HG02970 (cell line): ENCODE data around the gene IFI6.
A peak's percentile ranks its signal among the peaks of the same experiment; 100 is the strongest.
"Not testable (repeated sequence)": the region's sequence is repeated elsewhere in the genome, so short reads cannot be mapped to it uniquely, and the experiment has no call there.

Experiments used
- ATAC-seq: cut with Tn5 transposase; IDR thresholded peaks from one replicate; pipeline ENCODE4 v1.9.1; 2021; ENCODE audit warnings: mild to moderate bottlenecking, moderate library complexity, moderate number of reproducible peaks; ENCODE audit not compliant: unreplicated experiment, low FRiP score

Gene IFI6

GRCh38 chr1:27632387-27633297 lies 39.4 kb downstream of the IFI6 start:
- peak; percentile 30 for ATAC-seq

- ATAC-seq, result no peak
These were observed 41.0 kb downstream of the IFI6 start for GRCh38 chr1:27630859-27631491.

- ATAC-seq, result no peak
These were observed 43.3 kb downstream of the IFI6 start for GRCh38 chr1:27628712-27629111.

GRCh38 chr1:27627733-27628132 lies 44.3 kb downstream of the IFI6 start:
- not testable (repeated sequence) for ATAC-seq

GRCh38 chr1:27627061-27627460 lies 44.9 kb downstream of the IFI6 start:
- no peak for ATAC-seq

- ATAC-seq, result no peak
These were observed 45.7 kb downstream of the IFI6 start for GRCh38 chr1:27626031-27626935.

GRCh38 chr1:27624467-27625178 lies 47.4 kb downstream of the IFI6 start:
- ATAC-seq, result no peak

GRCh38 chr1:27623327-27624212 lies 48.4 kb downstream of the IFI6 start:
- ATAC-seq, result no peak

- no peak for ATAC-seq
These were observed 49.2 kb downstream of the IFI6 start for GRCh38 chr1:27622828-27623227.

GRCh38 chr1:27621051-27621920 lies 50.7 kb downstream of the IFI6 start:
- ATAC-seq, result no peak

GRCh38 chr1:27619782-27620438 lies 52.1 kb downstream of the IFI6 start:
- not testable (repeated sequence) for ATAC-seq

GRCh38 chr1:27618341-27619082 lies 53.5 kb downstream of the IFI6 start:
- ATAC-seq, result no peak

- ATAC-seq, result no peak
These were observed 54.6 kb downstream of the IFI6 start for GRCh38 chr1:27617420-27617819.

- ATAC-seq, result no peak
These were observed 55.6 kb downstream of the IFI6 start for GRCh38 chr1:27616441-27616840.
